Osteocyte (in vitro differentiated cells): ENCODE data around the gene PSKH1. TPM values are rescaled to one million over a fixed set of nuclear protein-coding genes. Genes with fewer than 3 reads are reported as not detected.

Experiments used
- DNase-seq: peaks from one replicate; pipeline ENCODE4 v3.0.0; 2021; ENCODE audit warnings: mixed read lengths; ENCODE audit not compliant: unreplicated experiment; ENCODE audit errors: extremely low spot score
- H3K27ac Mint-ChIP-seq: one replicate; pipeline ENCODE4 v1.8.0; 2021; ENCODE audit warnings: mild to moderate bottlenecking, mixed read lengths; ENCODE audit not compliant: unreplicated experiment
- H3K27me3 Mint-ChIP-seq: one replicate; pipeline ENCODE4 v1.8.0; 2021; ENCODE audit warnings: mixed read lengths; ENCODE audit not compliant: unreplicated experiment
- H3K36me3 Mint-ChIP-seq: one replicate; pipeline ENCODE4 v1.8.0; 2021; ENCODE audit warnings: mixed read lengths; ENCODE audit not compliant: unreplicated experiment
- H3K4me1 Mint-ChIP-seq: one replicate; pipeline ENCODE4 v1.8.0; 2021; ENCODE audit warnings: mixed read lengths; ENCODE audit not compliant: unreplicated experiment
- H3K4me3 Mint-ChIP-seq: one replicate; pipeline ENCODE4 v1.8.0; 2021; ENCODE audit warnings: mild to moderate bottlenecking, moderate library complexity, mixed read lengths; ENCODE audit not compliant: unreplicated experiment
- H3K9me3 Mint-ChIP-seq: one replicate; pipeline ENCODE4 v1.8.0; 2021; ENCODE audit warnings: mixed read lengths; ENCODE audit not compliant: unreplicated experiment
- total RNA-seq: library from RNA; stranded (reverse); gene quantifications from 2 replicates; pipeline ENCODE4 v1.2.1, GENCODE V29; 2021
- TF ChIP-seq, protein P1 (sequence below): fragments of 200-600 bp; sonication (generic); IDR thresholded peaks from 2 replicates; pipeline ENCODE4 v1.5.0; 2021; ENCODE audit warnings: antibody characterized with exemption, mild to moderate bottlenecking, moderate library complexity

PSKH1 gene
- total RNA-seq, 1 donor from 2014 or later = 45.5 TPM

DNA sequence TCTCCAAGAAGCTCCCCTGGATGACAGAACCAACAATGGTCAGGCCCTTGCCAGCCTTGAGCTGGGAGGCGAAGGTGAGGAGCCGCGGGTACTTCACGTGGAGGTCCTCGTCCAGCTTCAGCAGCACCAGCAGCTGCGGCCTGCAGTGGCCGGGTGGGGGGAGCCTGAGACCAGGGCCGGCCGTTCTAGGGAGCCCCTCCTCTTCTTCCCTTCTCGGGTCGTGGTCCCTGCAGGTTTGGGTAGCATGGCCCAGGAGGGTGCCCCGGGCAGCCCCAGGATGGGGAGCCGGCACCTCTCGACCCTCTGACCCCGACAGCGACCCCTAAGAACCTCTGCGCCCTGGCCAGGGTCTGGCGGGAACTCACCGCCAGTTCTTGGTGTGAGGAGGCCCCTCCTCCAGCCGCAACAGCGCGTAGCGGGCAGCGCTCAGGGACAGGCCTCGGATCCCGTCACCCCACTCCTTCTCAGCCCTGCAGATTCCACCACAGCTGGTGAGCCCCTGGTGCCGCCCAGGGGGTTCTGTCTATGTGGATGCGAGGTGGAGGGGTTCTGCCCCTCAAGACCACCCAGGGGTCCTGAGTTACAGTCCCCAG, 54.0 kb downstream of the PSKH1 start:
- H3K4me3 Mint-ChIP-seq = no peak overlapping the region
- H3K4me1 Mint-ChIP-seq = peaks cover 3% of the 10 kb centered on the region
- no peak for DNase-seq
- TF ChIP-seq, protein P1, sequence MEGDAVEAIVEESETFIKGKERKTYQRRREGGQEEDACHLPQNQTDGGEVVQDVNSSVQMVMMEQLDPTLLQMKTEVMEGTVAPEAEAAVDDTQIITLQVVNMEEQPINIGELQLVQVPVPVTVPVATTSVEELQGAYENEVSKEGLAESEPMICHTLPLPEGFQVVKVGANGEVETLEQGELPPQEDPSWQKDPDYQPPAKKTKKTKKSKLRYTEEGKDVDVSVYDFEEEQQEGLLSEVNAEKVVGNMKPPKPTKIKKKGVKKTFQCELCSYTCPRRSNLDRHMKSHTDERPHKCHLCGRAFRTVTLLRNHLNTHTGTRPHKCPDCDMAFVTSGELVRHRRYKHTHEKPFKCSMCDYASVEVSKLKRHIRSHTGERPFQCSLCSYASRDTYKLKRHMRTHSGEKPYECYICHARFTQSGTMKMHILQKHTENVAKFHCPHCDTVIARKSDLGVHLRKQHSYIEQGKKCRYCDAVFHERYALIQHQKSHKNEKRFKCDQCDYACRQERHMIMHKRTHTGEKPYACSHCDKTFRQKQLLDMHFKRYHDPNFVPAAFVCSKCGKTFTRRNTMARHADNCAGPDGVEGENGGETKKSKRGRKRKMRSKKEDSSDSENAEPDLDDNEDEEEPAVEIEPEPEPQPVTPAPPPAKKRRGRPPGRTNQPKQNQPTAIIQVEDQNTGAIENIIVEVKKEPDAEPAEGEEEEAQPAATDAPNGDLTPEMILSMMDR = no peak
- H3K27ac Mint-ChIP-seq = no peak overlapping the region
- no peaks in the 10 kb centered on the region for H3K9me3 Mint-ChIP-seq
- H3K27me3 Mint-ChIP-seq = no peaks in the 10 kb centered on the region
- peaks cover 17% of the 10 kb centered on the region for H3K36me3 Mint-ChIP-seq

DNA sequence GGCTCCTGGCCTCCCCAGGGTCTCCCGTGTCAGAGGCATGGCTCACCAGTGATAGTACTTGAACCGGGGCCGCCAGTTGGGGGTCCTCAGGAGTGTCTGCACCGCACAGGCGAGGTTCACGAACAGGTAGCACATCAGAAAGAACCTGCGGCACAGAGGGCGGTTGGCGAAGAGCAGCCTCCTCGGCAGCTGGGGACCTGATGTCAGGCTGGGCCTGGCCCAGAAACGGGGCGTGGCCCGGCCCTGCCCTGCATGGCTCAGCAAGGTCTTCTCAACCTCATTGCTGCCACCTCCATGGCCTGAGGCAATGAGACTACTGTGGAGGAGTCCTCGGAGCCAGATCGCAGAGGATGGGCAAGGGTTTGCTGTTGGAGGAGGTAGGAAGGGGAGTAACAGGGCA, 55.0 kb downstream of the PSKH1 start:
- Mint-ChIP-seq H3K27me3 (no peaks in the 10 kb centered on the region), H3K36me3 (peaks cover 16% of the 10 kb centered on the region), H3K9me3 (no peaks in the 10 kb centered on the region), H3K4me1 (peaks cover 3% of the 10 kb centered on the region), H3K4me3 (no peak overlapping the region), H3K27ac (no peak overlapping the region)
- TF ChIP-seq, protein P1 = no peak
- DNase-seq = no peak

- no peak overlapping the region for H3K27ac Mint-ChIP-seq
- H3K36me3 Mint-ChIP-seq = peaks cover 25% of the 10 kb centered on the region
- no peaks in the 10 kb centered on the region for H3K4me1 Mint-ChIP-seq
- no peaks in the 10 kb centered on the region for H3K27me3 Mint-ChIP-seq
- DNase-seq = no peak
- H3K9me3 Mint-ChIP-seq = no peaks in the 10 kb centered on the region
- H3K4me3 Mint-ChIP-seq = no peak overlapping the region
- TF ChIP-seq, protein P1 = no peak
These were observed 56.6 kb downstream of the PSKH1 start for GRCh38 chr16:67949645-67950044.

DNA sequence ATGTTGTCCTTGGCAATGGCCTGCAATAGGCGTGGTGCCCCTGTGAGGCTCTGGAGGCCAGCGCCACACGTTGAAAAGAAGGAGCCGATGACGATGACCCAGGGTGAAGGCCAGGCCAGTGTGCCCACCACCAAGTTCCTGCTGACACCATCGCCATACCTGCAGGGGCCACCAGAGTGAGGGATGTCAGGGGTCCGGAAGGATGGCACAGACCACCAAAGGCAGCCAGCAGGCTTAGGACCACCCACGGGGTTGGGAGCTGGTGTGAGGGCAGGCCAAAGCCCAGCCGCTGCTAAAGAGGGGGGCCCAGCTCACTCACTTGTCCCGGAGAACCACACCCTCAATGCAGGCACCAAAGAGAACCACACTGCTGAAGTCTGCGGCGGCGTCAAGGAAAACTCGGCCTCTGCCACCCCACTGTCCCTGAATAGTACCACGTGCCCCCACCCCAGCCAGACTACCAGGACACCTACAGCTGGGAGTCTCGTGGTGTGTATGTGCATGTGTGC, 57.3 kb downstream of the PSKH1 start:
- TF ChIP-seq, protein P1 = no peak
- no peaks in the 10 kb centered on the region for H3K27me3 Mint-ChIP-seq
- H3K9me3 Mint-ChIP-seq = no peaks in the 10 kb centered on the region
- peaks cover 26% of the 10 kb centered on the region for H3K36me3 Mint-ChIP-seq
- no peak overlapping the region for H3K4me3 Mint-ChIP-seq
- H3K27ac Mint-ChIP-seq = no peak overlapping the region
- H3K4me1 Mint-ChIP-seq = no peaks in the 10 kb centered on the region
- DNase-seq = no peak

GRCh38 chr16:67951485-67951884, 58.4 kb downstream of the PSKH1 start:
- H3K4me1 Mint-ChIP-seq = no peaks in the 10 kb centered on the region

More at GRCh38 chr16:67951485-67951884, 58.4 kb downstream of the PSKH1 start:
- TF ChIP-seq, protein P1 = no peak
- no peak overlapping the region for H3K27ac Mint-ChIP-seq
- peaks cover 26% of the 10 kb centered on the region for H3K36me3 Mint-ChIP-seq
- H3K27me3 Mint-ChIP-seq = no peaks in the 10 kb centered on the region
- DNase-seq = no peak
- no peak overlapping the region for H3K4me3 Mint-ChIP-seq
- no peaks in the 10 kb centered on the region for H3K9me3 Mint-ChIP-seq
